SH-SY5Y (cell line): Measurements from ENCODE around the gene POC1B.

Experiments used
- GATA2 ChIP-seq: IDR thresholded peaks from 2 replicates; pipeline ENCODE4 v1.6.1; 2011; ENCODE audit warnings: mild to moderate bottlenecking, low read depth, low read length
- GATA3 ChIP-seq: IDR thresholded peaks from 2 replicates; pipeline ENCODE4 v1.6.1; 2011; ENCODE audit warnings: low read depth, mild to moderate bottlenecking, low read length, moderate library complexity

DNA sequence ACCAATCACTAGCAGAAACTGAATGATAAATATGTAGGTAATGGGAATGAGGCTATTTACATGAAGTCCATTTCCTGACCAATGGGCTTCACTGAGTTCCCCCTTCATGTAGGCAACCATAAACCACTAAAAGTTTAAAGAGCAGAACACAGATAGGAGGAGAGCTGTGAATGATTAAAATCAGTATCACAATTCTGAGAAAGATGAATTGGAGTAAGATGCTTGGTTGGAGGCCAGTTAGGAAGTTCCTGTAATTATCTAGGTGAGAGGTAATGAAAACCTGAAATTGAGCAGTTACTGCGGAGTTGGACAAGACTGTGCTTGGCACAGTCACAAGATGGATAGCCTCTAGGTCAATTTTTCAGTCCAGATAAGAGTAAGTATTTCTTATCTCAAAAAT is 57.8 kb downstream of the POC1B start:
- 0 out of 2 replicates have a peak, but pooled peaks have one; percentile 7 for TF ChIP-seq GATA2
- no peak for TF ChIP-seq GATA3
